ENCODE data around the gene TEX51. TPM values are rescaled to one million over a fixed set of nuclear protein-coding genes. Genes with fewer than 3 reads are reported as not detected.

Gene TEX51
- total RNA-seq, 1 experiment from 2014 or later = not detected

DNA sequence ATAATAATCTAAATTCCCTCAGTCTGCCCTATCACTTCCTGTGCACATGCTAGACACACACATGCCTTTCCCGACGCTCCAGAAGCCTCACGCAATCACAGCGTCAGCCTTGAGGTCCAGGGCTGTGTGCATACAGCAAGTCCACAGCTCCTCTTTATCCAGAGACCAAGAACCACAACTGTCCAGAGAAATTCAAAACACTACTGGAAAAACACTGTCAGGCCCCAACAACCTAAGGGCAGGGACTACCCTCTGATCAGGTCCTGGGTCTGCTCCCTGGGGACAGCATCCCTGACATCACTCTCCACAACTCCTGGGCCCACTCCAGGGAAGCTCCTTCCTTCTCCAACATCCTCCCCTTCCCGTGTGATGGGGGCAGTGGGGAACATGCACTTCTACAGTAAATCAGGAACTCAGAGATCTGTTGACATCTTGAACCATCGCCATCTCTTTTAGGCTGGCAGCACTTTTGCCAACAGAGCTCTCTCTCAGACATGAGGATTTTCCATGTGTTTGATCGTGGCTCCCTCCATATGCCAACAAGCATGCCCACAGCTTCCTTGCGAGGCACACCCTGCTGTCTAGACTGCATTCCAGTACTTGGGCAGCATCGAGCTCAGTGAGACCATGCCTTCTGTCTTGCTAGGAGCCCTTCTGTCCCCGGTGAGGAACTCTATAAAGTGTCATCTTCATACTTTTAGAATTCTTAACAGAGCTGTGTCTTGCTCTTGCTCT is 15.4 kb downstream of the TEX51 start (continued):
- TF ChIP-seq, protein P1, sequence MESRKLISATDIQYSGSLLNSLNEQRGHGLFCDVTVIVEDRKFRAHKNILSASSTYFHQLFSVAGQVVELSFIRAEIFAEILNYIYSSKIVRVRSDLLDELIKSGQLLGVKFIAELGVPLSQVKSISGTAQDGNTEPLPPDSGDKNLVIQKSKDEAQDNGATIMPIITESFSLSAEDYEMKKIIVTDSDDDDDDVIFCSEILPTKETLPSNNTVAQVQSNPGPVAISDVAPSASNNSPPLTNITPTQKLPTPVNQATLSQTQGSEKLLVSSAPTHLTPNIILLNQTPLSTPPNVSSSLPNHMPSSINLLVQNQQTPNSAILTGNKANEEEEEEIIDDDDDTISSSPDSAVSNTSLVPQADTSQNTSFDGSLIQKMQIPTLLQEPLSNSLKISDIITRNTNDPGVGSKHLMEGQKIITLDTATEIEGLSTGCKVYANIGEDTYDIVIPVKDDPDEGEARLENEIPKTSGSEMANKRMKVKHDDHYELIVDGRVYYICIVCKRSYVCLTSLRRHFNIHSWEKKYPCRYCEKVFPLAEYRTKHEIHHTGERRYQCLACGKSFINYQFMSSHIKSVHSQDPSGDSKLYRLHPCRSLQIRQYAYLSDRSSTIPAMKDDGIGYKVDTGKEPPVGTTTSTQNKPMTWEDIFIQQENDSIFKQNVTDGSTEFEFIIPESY (IDR thresholded peaks at IDR 0.05; ENCODE audit: extremely low read depth, insufficient replicate concordance, low read length) = no peak
- TF ChIP-seq FOSL1 (IDR thresholded peaks at IDR 0.05; ENCODE audit: low read depth) (no peak), ELF1 (IDR thresholded peaks at IDR 0.05; ENCODE audit: borderline replicate concordance, low read depth) (no peak), EZH2 (IDR thresholded peaks at IDR 0.05) (no peak), CBX3 (IDR thresholded peaks at IDR 0.05; ENCODE audit: low read depth) (no peak)

DNA sequence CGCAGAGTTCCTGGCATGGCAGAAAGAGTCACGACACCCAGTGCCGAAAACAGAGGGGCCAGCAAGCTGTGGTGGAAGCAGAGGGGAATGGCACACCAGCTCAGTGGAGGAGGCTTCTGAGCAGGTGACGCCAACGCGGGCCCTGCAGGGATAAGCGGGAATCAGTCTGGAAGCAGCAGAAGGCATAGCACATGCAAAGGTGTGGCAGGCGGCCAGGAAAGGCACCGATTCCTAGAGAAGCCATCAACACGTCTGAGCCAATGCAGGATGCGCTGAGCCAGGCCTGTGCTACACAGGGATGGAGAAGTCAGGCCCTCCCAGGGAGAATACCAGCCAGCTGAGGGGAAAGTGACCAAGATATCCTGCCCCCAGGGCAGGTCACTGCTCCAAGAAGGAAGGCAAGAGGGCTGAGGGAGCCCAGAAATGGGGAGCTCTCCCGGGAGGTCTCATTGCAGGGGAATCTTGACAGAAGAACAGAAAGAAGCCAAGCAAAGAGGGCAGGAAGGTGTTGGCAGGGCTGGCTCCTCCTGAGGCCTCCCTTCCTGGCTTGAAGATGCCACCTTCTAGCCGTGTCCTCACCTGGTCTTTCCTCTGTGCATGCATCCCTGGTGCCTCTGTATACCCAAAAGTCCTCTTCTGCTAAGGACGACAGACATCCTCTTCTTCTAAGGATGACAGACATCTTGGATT is 16.3 kb downstream of the TEX51 start:
- H3K9ac ChIP-seq (ENCODE audit: low read length) = no peak overlapping the region
- H4K20me1 ChIP-seq (ENCODE audit: insufficient read depth) = no peaks in the 10 kb centered on the region
- DNase-seq (ENCODE audit: low read depth, low spot score) (no peak), ATAC-seq (no peak)
- H3K27ac ChIP-seq (ENCODE audit: low read depth, low read length) = no peak overlapping the region
- H3K4me1 ChIP-seq (ENCODE audit: control insufficient read depth in 1 of 2, insufficient read depth in 2 of 2, low read length in 2 of 2) = no peaks in the 10 kb centered on the region
- no peaks in the 10 kb centered on the region for H3K9me2 ChIP-seq (ENCODE audit: insufficient read depth)
- POLR2A ChIA-PET = no interaction called here
- no peak overlapping the region for H3K4me3 ChIP-seq (replicated peaks in 1 of 2; ENCODE audit: low read depth in 1 of 2, low read length in 2 of 2)
- no peaks in the 10 kb centered on the region for H3K9me3 ChIP-seq (ENCODE audit: control insufficient read depth in 1 of 2, insufficient read depth in 1 of 2, low read depth in 1 of 2, low read length in 2 of 2)
- H3K79me2 ChIP-seq (ENCODE audit: insufficient read depth, low read length) = no peaks in the 10 kb centered on the region
- intact Hi-C loops (cut with micrococcal nuclease) = no loop called here
- BruUV-seq (replicated peaks) = no TSS peak
- H2AFZ ChIP-seq (ENCODE audit: low read depth, low read length, poor library complexity, severe bottlenecking) = no peak overlapping the region
- CTCF ChIA-PET = no interaction called here
- H3K4me2 ChIP-seq (ENCODE audit: low read length) = no peak overlapping the region
- RAD21 ChIA-PET (ENCODE audit: low non-redundant PET in 1 of 2, low total read pairs in 2 of 2, uncharacterized antibody in 2 of 2, unreplicated experiment in 2 of 2) = no interaction called here
- no peaks in the 10 kb centered on the region for H3K36me3 ChIP-seq (ENCODE audit: control insufficient read depth in 1 of 2, insufficient read depth in 2 of 2, low read length in 2 of 2)
- H3K27me3 ChIP-seq (ENCODE audit: insufficient read depth, low read length) = peaks cover 6% of the 10 kb centered on the region; the same call in 1 of the 2 replicates
- TF ChIP-seq CBX3 (IDR thresholded peaks at IDR 0.05; ENCODE audit: low read depth) (no peak), POLR2A (IDR thresholded peaks at IDR 0.05; ENCODE audit: borderline replicate concordance, extremely low read depth, insufficient read depth, insufficient read length) (no peak), POLR2AphosphoS5 (IDR thresholded peaks at IDR 0.05; ENCODE audit: low read depth, low read length) (no peak), EGR1 (IDR thresholded peaks at IDR 0.05; ENCODE audit: low read depth) (no peak), TCF7L2 (IDR thresholded peaks at IDR 0.05; ENCODE audit: borderline replicate concordance, extremely low read depth, insufficient read depth, insufficient read length) (no peak), SRF (IDR thresholded peaks at IDR 0.05; ENCODE audit: low read depth) (no peak), CEBPB (IDR thresholded peaks at IDR 0.05; ENCODE audit: low read depth) (no peak), YY1 (IDR thresholded peaks at IDR 0.05; ENCODE audit: extremely low read depth, insufficient replicate concordance, low read depth, low read length) (no peak), ELF1 (IDR thresholded peaks at IDR 0.05; ENCODE audit: borderline replicate concordance, low read depth) (no peak), SIN3A (IDR thresholded peaks at IDR 0.05; ENCODE audit: low read depth) (no peak)
- TF ChIP-seq, protein P2, sequence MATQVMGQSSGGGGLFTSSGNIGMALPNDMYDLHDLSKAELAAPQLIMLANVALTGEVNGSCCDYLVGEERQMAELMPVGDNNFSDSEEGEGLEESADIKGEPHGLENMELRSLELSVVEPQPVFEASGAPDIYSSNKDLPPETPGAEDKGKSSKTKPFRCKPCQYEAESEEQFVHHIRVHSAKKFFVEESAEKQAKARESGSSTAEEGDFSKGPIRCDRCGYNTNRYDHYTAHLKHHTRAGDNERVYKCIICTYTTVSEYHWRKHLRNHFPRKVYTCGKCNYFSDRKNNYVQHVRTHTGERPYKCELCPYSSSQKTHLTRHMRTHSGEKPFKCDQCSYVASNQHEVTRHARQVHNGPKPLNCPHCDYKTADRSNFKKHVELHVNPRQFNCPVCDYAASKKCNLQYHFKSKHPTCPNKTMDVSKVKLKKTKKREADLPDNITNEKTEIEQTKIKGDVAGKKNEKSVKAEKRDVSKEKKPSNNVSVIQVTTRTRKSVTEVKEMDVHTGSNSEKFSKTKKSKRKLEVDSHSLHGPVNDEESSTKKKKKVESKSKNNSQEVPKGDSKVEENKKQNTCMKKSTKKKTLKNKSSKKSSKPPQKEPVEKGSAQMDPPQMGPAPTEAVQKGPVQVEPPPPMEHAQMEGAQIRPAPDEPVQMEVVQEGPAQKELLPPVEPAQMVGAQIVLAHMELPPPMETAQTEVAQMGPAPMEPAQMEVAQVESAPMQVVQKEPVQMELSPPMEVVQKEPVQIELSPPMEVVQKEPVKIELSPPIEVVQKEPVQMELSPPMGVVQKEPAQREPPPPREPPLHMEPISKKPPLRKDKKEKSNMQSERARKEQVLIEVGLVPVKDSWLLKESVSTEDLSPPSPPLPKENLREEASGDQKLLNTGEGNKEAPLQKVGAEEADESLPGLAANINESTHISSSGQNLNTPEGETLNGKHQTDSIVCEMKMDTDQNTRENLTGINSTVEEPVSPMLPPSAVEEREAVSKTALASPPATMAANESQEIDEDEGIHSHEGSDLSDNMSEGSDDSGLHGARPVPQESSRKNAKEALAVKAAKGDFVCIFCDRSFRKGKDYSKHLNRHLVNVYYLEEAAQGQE (IDR thresholded peaks at IDR 0.05; ENCODE audit: low read depth) = no peak
- TF ChIP-seq, protein P3, sequence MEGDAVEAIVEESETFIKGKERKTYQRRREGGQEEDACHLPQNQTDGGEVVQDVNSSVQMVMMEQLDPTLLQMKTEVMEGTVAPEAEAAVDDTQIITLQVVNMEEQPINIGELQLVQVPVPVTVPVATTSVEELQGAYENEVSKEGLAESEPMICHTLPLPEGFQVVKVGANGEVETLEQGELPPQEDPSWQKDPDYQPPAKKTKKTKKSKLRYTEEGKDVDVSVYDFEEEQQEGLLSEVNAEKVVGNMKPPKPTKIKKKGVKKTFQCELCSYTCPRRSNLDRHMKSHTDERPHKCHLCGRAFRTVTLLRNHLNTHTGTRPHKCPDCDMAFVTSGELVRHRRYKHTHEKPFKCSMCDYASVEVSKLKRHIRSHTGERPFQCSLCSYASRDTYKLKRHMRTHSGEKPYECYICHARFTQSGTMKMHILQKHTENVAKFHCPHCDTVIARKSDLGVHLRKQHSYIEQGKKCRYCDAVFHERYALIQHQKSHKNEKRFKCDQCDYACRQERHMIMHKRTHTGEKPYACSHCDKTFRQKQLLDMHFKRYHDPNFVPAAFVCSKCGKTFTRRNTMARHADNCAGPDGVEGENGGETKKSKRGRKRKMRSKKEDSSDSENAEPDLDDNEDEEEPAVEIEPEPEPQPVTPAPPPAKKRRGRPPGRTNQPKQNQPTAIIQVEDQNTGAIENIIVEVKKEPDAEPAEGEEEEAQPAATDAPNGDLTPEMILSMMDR (IDR thresholded peaks at IDR 0.05 in 2 of 3, conservative IDR thresholded peaks at IDR 0.05 in 1 of 3; ENCODE audit: borderline replicate concordance in 1 of 3, insufficient read depth in 1 of 3, low read depth in 2 of 3, low read length in 2 of 3) = no peak
- TF ChIP-seq, protein P4, sequence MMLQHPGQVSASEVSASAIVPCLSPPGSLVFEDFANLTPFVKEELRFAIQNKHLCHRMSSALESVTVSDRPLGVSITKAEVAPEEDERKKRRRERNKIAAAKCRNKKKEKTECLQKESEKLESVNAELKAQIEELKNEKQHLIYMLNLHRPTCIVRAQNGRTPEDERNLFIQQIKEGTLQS (IDR thresholded peaks at IDR 0.05) = no peak

Data from HCT116 (cell line).